K562 (cell line): ENCODE results near the gene TALDO1. TPM values are rescaled to one million over a fixed set of nuclear protein-coding genes. Genes with fewer than 3 reads are reported as not detected.

ENCODE experiments used
- DACH1 ChIP-seq: fragments of 450-650 bp; IDR thresholded peaks from 2 replicates; pipeline ENCODE4 v1.6.1; 2018; ENCODE audit not compliant: partially characterized antibody
- GABPA ChIP-seq: fragments of 200-800 bp; sonication (Bioruptor generic); conservative IDR thresholded peaks from 2 replicates; pipeline ENCODE4 v1.6.1; 2016; ENCODE audit warnings: low read depth, missing genetic modification characterization, missing compliant biosample characterization
- POLR2AphosphoS5 ChIP-seq: IDR thresholded peaks from 2 replicates; pipeline ENCODE4 v1.6.1; 2011; ENCODE audit warnings: mild to moderate bottlenecking, low read depth, low read length, moderate library complexity; ENCODE audit not compliant: control insufficient read depth, insufficient read depth
- RBFOX2 ChIP-seq: fragments of 200-400 bp; formaldehyde crosslinking; IDR thresholded peaks from 2 replicates; pipeline ENCODE4 v1.6.1; 2017; ENCODE audit warnings: low read depth, mild to moderate bottlenecking, low read length, moderate library complexity
- SAP30 ChIP-seq: fragments of 200-600 bp; sonication (generic); IDR thresholded peaks from 2 replicates; pipeline ENCODE4 v1.6.1; 2012; ENCODE audit warnings: borderline replicate concordance, low read depth, mild to moderate bottlenecking, moderate library complexity, low read length, control low read depth, inconsistent platforms; ENCODE audit not compliant: insufficient read depth, poor library complexity, severe bottlenecking
- SUPT5H ChIP-seq: fragments of 450-650 bp; IDR thresholded peaks from 2 replicates; pipeline ENCODE4 v1.6.1; 2016
- TAF15 ChIP-seq: fragments of 200-400 bp; formaldehyde crosslinking; IDR thresholded peaks from 2 replicates; pipeline ENCODE4 v1.6.1; 2017; ENCODE audit warnings: mild to moderate bottlenecking, low read depth, low read length, moderate library complexity
- TFAM ChIP-seq: fragments of 250-450 bp; sonication (Bioruptor Pico); conservative IDR thresholded peaks from 2 replicates; pipeline ENCODE4 v1.5.0; 2021; ENCODE audit warnings: mild to moderate bottlenecking, moderate library complexity
- ZFX ChIP-seq: sonication (generic); formaldehyde crosslinking; IDR thresholded peaks from 2 replicates; pipeline ENCODE4 v1.8.0; 2022; ENCODE audit warnings: mild to moderate bottlenecking, missing genetic modification reagents, moderate library complexity
- polyA plus RNA-seq, 8 experiments: library from polyadenylated mRNA; depleted of rRNA in 4 of 8; stranded (reverse) in 5 of 8; unstranded in 3 of 8; fragments of >200 nt; fragmentation: Nextera tagmentation in 2 of 8; fragmentation: Illumina TruSeq in 1 of 8; extraction: Ambion mirVana in 2 of 8; extraction: Trizol in 1 of 8; gene quantifications; 2 replicates each; pipeline versions ENCODE4 v1.2.1 to v1.2.3, GENCODE V29; 2011 to 2014; ENCODE audit warnings: inconsistent platforms in 1 of 8, missing spikeins in 1 of 8
- total RNA-seq, 7 experiments: library from RNA; depleted of rRNA in 6 of 7; stranded (reverse); fragments of >200 nt in 6 of 7; fragmentation: Illumina TruSeq in 2 of 7; extraction: Trizol in 2 of 7; gene quantifications; 2 replicates each; pipeline versions ENCODE4 v1.2.1 to v1.2.3, GENCODE V29; 2011 to 2021; ENCODE audit warnings: low replicate concordance in 1 of 7
- TF ChIP-seq, protein P1 (sequence below): fragments of 250-450 bp; sonication (Bioruptor Pico); IDR thresholded peaks from 2 replicates; pipeline ENCODE4 v1.5.0; 2021; ENCODE audit warnings: mild to moderate bottlenecking, moderate library complexity

Gene TALDO1
- total and polyA plus RNA-seq, 9 of the 15 experiments (the other 6 are each of a cell fraction or from before 2014, with no cell fraction given): 260 to 541 (median 441) TPM

DNA sequence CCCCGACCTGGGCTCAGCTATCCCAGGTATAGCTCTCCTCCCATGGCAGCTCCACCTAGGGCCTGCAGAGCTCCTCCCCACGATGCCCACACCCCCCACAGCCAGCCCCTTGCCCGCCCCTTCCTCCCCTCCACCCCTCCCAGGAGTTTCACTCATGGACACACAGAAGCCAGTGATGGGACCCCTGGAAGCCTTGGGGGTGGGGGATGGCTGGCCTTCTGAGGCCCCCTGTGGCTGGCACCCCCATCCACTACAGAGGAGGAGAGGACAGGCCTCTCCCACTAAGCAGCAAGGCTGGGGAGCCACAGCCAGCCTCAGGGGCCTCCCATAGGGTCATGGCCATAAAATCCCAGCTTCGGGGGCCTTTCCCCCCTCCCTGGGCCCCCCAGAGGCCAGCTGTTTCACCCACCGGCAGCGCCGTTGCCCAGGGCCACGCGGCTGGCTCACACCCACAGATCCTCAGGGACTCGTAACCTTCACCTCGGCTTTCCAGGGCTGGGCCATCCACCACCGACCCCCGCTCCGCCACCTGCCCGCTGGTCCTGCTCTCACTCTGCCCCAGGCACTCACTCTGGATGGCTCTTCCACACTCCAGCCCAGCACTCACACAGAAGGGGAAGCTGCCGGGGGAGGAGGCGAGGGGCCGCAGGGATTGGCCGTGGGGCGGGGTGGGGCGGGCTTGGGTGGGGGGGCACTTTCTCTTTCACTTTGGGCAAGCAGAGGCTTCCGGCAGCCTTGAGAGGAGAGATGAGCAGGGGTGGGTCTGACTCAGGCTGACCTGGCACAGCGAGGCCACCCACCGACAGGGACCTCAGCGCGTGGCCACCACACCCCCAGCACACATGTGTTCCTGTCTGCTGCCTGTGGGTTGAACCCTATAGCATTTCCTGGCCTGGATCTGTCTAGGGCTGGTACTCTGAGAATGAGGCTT lies 48.6 kb downstream of the TALDO1 start (continued):
- TF ChIP-seq, protein P1, sequence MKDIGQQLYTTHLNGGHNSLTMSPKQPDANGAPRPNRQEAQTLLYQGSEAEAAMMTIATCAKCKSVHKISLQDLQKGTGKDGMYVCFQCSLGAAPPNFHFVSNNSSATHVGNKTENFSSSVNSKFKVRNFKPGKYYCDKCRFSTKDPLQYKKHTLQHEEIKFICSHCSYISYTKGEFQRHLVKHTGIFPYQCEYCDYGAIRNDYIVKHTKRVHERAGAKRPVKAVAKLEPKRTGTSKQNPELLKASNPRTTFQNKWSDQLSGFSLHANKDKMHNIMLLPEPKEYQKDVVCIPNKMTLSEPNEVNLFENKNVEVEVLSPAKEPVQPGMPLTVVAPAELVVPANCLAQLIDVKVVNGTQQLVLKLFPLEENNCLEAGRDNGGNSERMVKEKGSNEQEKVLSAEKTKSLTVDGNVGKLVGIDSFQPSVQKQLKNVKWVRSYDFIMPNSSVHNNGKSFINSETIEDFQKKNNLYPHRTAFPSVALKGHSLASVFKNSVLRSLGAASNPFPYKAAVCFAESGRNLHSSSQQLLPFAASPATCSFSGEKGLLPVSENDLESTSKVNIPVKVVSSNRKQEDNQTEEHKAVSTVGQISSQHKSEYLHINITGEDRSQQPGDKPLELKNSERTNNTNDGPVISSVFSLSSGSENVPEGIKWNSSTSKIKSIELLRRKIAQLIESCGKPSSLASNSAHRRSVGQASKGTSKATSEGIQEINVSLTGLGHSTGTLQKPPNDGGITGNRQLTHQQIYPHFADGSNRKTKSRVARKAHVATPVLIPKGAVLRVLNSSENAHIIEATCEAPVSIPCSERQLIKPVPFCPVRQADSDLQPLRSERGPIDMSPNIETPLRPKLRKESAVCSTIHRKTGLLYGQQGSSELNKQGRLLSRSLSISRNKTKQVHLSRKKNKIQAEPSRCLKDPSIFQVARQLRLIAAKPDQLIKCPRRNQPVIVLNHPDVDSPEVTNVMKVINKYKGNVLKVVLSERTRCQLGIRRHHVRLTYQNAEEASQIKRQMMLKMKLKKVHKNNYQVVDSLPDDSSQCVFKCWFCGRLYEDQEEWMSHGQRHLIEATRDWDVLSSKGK (CRISPR knock-in tag): no peak
- TF ChIP-seq TAF15 (no peak), TFAM (CRISPR knock-in tag) (no peak), SAP30 (peak; percentile 86), RBFOX2 (peak; percentile 44; the same call in 1 of the 2 replicates), ZFX (CRISPR knock-in tag) (0 out of 2 replicates have a peak, but pooled peaks have one; percentile 1), GABPA (tag) (peak; percentile 34), POLR2AphosphoS5 (no peak), SUPT5H (peak; percentile 44; the same call in 1 of the 2 replicates), DACH1 (peak; percentile 23)
